ENCODE data around the gene EIF4E1B.

EIF4E1B gene

DNA sequence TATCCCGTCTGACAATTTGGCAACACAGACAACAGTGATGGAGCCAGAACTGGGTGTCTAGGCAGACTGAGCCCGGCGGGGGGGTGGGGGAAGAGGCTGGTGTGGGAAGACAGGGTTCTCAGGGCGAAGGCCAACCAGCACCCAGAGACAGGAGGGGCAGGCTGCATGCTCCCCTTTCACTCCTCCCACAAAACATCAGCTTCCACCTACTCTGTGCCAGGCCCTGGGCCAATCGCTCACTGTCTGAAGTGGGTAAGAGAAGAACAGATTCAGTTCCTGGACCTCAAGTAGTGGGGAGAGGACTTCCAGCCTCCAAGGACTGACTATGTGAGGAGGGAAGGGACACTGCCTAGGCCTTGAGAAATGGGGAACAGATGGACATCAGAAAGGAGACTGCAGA lies 2.9 kb upstream of the EIF4E1B start:
- H3K4me1 ChIP-seq (ENCODE audit: control insufficient read depth, insufficient read depth, low read length) = peaks cover 17% of the 10 kb centered on the region
- no peaks in the 10 kb centered on the region for H3K36me3 ChIP-seq (ENCODE audit: control insufficient read depth in 2 of 2, insufficient read depth in 2 of 2, low read length in 2 of 2)
- H3K4me3 ChIP-seq (ENCODE audit: low read length in 2 of 2) = no peak overlapping the region
- H3K27ac ChIP-seq (ENCODE audit: low read length) = no peak overlapping the region
- H3K9me3 ChIP-seq (ENCODE audit: control insufficient read depth in 2 of 2, low read length in 2 of 2) = no peaks in the 10 kb centered on the region
- peaks cover 67 to 73% of the 10 kb centered on the region in 2 donors for H3K27me3 ChIP-seq (ENCODE audit: control insufficient read depth in 1 of 2, insufficient read depth in 2 of 2, low read length in 2 of 2)
- no peak overlapping the region for H3K9ac ChIP-seq (ENCODE audit: low read length in 2 of 2)

GRCh38 chr5:176628406-176629228 lies 1.9 kb upstream of the EIF4E1B start:
- Histone ChIP-seq H3K27me3 (ENCODE audit: control insufficient read depth in 1 of 2, insufficient read depth in 2 of 2, low read length in 2 of 2) (peaks cover 66 to 77% of the 10 kb centered on the region in 2 donors), H3K27ac (ENCODE audit: low read length) (no peak overlapping the region), H3K4me1 (ENCODE audit: control insufficient read depth, insufficient read depth, low read length) (peaks cover 17% of the 10 kb centered on the region), H3K9me3 (ENCODE audit: control insufficient read depth in 2 of 2, low read length in 2 of 2) (no peaks in the 10 kb centered on the region), H3K9ac (ENCODE audit: low read length in 2 of 2) (no peak overlapping the region), H3K36me3 (ENCODE audit: control insufficient read depth in 2 of 2, insufficient read depth in 2 of 2, low read length in 2 of 2) (no peaks in the 10 kb centered on the region), H3K4me3 (ENCODE audit: low read length in 2 of 2) (no peak overlapping the region)

DNA sequence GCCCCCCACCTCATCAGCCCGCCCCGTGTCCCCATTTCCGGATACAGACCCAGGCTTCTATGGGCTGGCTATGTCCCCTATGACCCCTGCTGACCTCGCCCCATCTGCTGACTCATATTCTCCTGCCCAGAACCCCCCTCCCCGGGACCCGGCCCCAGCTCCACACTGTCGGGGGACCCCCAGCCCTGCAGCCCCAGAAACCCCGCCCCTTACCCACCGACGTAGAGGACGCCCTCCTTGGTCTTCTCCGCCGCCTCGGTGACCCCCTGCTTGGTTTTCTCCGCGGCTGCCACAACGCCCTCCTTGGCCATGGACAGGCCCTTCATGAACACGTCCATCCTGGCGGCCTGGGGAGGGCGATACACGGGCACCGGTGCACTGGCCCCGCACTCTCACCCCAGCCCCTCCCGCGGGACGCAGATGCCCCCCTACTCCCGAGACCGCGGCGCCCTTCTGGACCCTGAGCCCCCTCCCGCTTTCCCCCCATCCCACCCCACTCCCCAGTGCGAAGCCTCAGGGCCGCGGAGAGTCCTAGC lies 1.1 kb upstream of the EIF4E1B start:
- Histone ChIP-seq H3K27me3 (ENCODE audit: control insufficient read depth in 1 of 2, insufficient read depth in 2 of 2, low read length in 2 of 2) (peaks cover 62 to 70% of the 10 kb centered on the region in 2 donors), H3K9ac (ENCODE audit: low read length in 2 of 2) (no peak overlapping the region), H3K36me3 (ENCODE audit: control insufficient read depth in 2 of 2, insufficient read depth in 2 of 2, low read length in 2 of 2) (no peaks in the 10 kb centered on the region), H3K27ac (ENCODE audit: low read length) (no peak overlapping the region), H3K4me1 (ENCODE audit: control insufficient read depth, insufficient read depth, low read length) (peaks cover 17% of the 10 kb centered on the region), H3K9me3 (ENCODE audit: control insufficient read depth in 2 of 2, low read length in 2 of 2) (no peaks in the 10 kb centered on the region), H3K4me3 (ENCODE audit: low read length in 2 of 2) (no peak overlapping the region)

- Histone ChIP-seq H3K9ac (ENCODE audit: low read length in 2 of 2) (no peak overlapping the region), H3K27me3 (ENCODE audit: control insufficient read depth in 1 of 2, insufficient read depth in 2 of 2, low read length in 2 of 2) (peaks cover 59 to 65% of the 10 kb centered on the region in 2 donors), H3K36me3 (ENCODE audit: control insufficient read depth in 2 of 2, insufficient read depth in 2 of 2, low read length in 2 of 2) (no peaks in the 10 kb centered on the region), H3K4me1 (ENCODE audit: control insufficient read depth, insufficient read depth, low read length) (peaks cover 17% of the 10 kb centered on the region), H3K4me3 (ENCODE audit: low read length in 2 of 2) (peak overlapping the region; percentile 40 to 66), H3K9me3 (ENCODE audit: control insufficient read depth in 2 of 2, low read length in 2 of 2) (peaks cover 0 to 4% of the 10 kb centered on the region in 2 donors), H3K27ac (ENCODE audit: low read length) (no peak overlapping the region)
These were observed 277 bp downstream of the EIF4E1B start for GRCh38 chr5:176630681-176631222.

DNA sequence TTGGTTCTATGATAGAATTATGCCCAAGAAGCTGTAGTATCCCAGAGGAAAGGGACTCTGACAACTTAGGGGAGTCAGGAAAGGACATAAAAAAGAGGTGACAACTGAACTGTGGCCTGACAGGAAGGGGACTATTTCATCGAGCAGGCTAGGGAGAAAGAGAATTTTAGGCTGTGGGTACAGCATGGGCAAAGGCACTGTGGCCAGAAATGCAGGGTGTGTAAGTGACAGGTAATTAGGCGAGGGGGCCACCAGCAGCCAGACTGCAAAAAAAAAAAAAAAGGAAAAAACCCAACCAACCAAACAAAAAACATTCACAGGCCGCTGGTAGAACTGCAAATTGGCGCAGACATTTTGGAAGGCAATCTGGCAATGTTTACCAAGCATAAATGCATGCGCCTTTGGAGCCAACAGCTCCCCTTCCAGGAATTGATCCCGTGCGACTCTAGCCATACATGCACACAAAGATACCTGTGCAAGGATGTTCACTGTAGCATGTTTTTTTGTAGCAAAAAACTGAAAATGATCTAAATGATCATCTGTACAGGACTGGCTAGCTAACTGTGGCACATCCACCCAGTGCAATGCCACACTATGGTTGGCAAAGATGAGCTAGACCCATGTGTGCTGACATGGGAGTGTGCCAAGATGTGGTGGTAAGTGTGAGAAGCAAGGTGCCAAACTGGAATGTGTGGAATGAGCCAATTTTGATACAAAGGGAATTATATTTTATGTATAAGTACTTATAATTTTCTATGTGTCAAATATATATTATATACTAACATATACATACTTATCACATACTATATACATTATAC lies 1.1 kb downstream of the EIF4E1B start:
- Histone ChIP-seq H3K9ac (ENCODE audit: low read length in 2 of 2) (no peak overlapping the region), H3K27ac (ENCODE audit: low read length) (no peak overlapping the region), H3K4me3 (ENCODE audit: low read length in 2 of 2) (no peak overlapping the region), H3K27me3 (ENCODE audit: control insufficient read depth in 1 of 2, insufficient read depth in 2 of 2, low read length in 2 of 2) (peaks cover 53 to 58% of the 10 kb centered on the region in 2 donors), H3K4me1 (ENCODE audit: control insufficient read depth, insufficient read depth, low read length) (peaks cover 17% of the 10 kb centered on the region), H3K9me3 (ENCODE audit: control insufficient read depth in 2 of 2, low read length in 2 of 2) (peaks cover 0 to 4% of the 10 kb centered on the region in 2 donors), H3K36me3 (ENCODE audit: control insufficient read depth in 2 of 2, insufficient read depth in 2 of 2, low read length in 2 of 2) (no peaks in the 10 kb centered on the region)

DNA sequence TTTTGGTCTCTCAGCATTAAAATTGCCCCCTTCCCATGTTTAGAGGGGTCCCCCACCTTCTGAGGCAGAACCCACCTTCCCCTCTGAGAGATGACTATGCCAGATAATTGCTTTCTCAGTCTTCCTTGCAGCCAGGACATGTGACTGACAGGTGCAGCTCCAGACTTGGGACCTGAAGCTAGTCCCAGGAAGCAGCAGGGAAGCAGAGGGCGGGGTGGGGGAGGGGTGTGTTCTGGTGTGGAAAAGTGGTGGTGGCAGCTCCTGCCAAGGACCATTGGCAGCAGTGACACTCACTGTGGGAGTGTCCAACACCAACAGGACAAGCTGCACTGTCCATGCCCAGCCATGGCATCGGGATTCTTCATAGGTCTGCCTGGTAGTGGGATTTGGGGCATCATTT lies 2.3 kb downstream of the EIF4E1B start:
- H3K9ac ChIP-seq (ENCODE audit: low read length in 2 of 2) = no peak overlapping the region

DNA sequence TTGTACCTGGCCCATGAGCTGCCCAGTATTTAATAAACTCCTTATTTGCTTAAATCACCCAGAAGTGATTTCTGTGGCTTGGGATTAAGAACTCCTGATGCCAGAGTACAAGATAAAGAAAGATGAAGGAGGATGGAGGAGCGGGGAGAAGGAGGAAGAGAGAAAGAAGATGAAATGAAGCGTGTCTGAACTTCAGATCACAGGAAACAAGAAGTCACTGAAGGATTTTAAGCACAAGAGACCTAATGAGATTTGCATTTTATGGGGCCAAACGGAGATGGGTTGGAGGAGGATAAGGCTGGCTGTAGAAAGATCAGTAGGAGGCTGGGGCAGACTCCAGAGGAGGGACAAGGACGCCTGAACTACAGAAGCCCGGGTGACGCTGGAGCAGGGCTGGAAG lies 3.1 kb downstream of the EIF4E1B start:
- Histone ChIP-seq H3K9me3 (ENCODE audit: control insufficient read depth in 2 of 2, low read length in 2 of 2) (peaks cover 0 to 4% of the 10 kb centered on the region in 2 donors), H3K27me3 (ENCODE audit: control insufficient read depth in 1 of 2, insufficient read depth in 2 of 2, low read length in 2 of 2) (peaks cover 33 to 39% of the 10 kb centered on the region in 2 donors), H3K36me3 (ENCODE audit: control insufficient read depth in 2 of 2, insufficient read depth in 2 of 2, low read length in 2 of 2) (no peaks in the 10 kb centered on the region), H3K9ac (ENCODE audit: low read length in 2 of 2) (no peak overlapping the region), H3K27ac (ENCODE audit: low read length) (no peak overlapping the region), H3K4me1 (ENCODE audit: control insufficient read depth, insufficient read depth, low read length) (peaks cover 17% of the 10 kb centered on the region), H3K4me3 (ENCODE audit: low read length in 2 of 2) (no peak overlapping the region)

More for the DNA sequence above, 2.3 kb downstream of the EIF4E1B start:
- no peaks in the 10 kb centered on the region for H3K36me3 ChIP-seq (ENCODE audit: control insufficient read depth in 2 of 2, insufficient read depth in 2 of 2, low read length in 2 of 2)
- H3K27me3 ChIP-seq (ENCODE audit: control insufficient read depth in 1 of 2, insufficient read depth in 2 of 2, low read length in 2 of 2) = peaks cover 42 to 48% of the 10 kb centered on the region in 2 donors
- no peak overlapping the region for H3K4me3 ChIP-seq (ENCODE audit: low read length in 2 of 2)
- peaks cover 17% of the 10 kb centered on the region for H3K4me1 ChIP-seq (ENCODE audit: control insufficient read depth, insufficient read depth, low read length)
- peaks cover 0 to 4% of the 10 kb centered on the region in 2 donors for H3K9me3 ChIP-seq (ENCODE audit: control insufficient read depth in 2 of 2, low read length in 2 of 2)
- H3K27ac ChIP-seq (ENCODE audit: low read length) = no peak overlapping the region

- H3K27me3 ChIP-seq (ENCODE audit: control insufficient read depth in 1 of 2, insufficient read depth in 2 of 2, low read length in 2 of 2) = peaks cover 11 to 13% of the 10 kb centered on the region in 2 donors
- H3K36me3 ChIP-seq (ENCODE audit: control insufficient read depth in 2 of 2, insufficient read depth in 2 of 2, low read length in 2 of 2) = no peaks in the 10 kb centered on the region
- no peak overlapping the region for H3K9ac ChIP-seq (ENCODE audit: low read length in 2 of 2)
These were observed 6.0 kb downstream of the EIF4E1B start for GRCh38 chr5:176636426-176636825.

GRCh38 chr5:176637556-176637955 lies 7.1 kb downstream of the EIF4E1B start:
- Histone ChIP-seq H3K9me3 (ENCODE audit: control insufficient read depth in 2 of 2, low read length in 2 of 2) (peaks cover 0 to 4% of the 10 kb centered on the region in 2 donors), H3K27me3 (ENCODE audit: control insufficient read depth in 1 of 2, insufficient read depth in 2 of 2, low read length in 2 of 2) (peaks cover 4 to 9% of the 10 kb centered on the region in 2 donors)

More at GRCh38 chr5:176636426-176636825, 6.0 kb downstream of the EIF4E1B start:
- Histone ChIP-seq H3K27ac (ENCODE audit: low read length) (no peak overlapping the region), H3K4me1 (ENCODE audit: control insufficient read depth, insufficient read depth, low read length) (peaks cover 4% of the 10 kb centered on the region), H3K4me3 (ENCODE audit: low read length in 2 of 2) (no peak overlapping the region), H3K9me3 (ENCODE audit: control insufficient read depth in 2 of 2, low read length in 2 of 2) (peaks cover 0 to 4% of the 10 kb centered on the region in 2 donors)

GRCh38 chr5:176638437-176638836 lies 8.0 kb downstream of the EIF4E1B start:
- no peak overlapping the region for H3K27ac ChIP-seq (ENCODE audit: low read length)
- peaks cover 0 to 4% of the 10 kb centered on the region in 2 donors for H3K9me3 ChIP-seq (ENCODE audit: control insufficient read depth in 2 of 2, low read length in 2 of 2)
- no peak overlapping the region for H3K4me3 ChIP-seq (ENCODE audit: low read length in 2 of 2)
- H3K36me3 ChIP-seq (ENCODE audit: control insufficient read depth in 2 of 2, insufficient read depth in 2 of 2, low read length in 2 of 2) = no peaks in the 10 kb centered on the region
- peaks cover 0 to 9% of the 10 kb centered on the region in 2 donors for H3K27me3 ChIP-seq (ENCODE audit: control insufficient read depth in 1 of 2, insufficient read depth in 2 of 2, low read length in 2 of 2)
- peaks cover 4% of the 10 kb centered on the region for H3K4me1 ChIP-seq (ENCODE audit: control insufficient read depth, insufficient read depth, low read length)
- H3K9ac ChIP-seq (ENCODE audit: low read length in 2 of 2) = no peak overlapping the region

More at GRCh38 chr5:176637556-176637955, 7.1 kb downstream of the EIF4E1B start:
- Histone ChIP-seq H3K4me1 (ENCODE audit: control insufficient read depth, insufficient read depth, low read length) (peaks cover 4% of the 10 kb centered on the region), H3K9ac (ENCODE audit: low read length in 2 of 2) (no peak overlapping the region), H3K27ac (ENCODE audit: low read length) (no peak overlapping the region), H3K4me3 (ENCODE audit: low read length in 2 of 2) (no peak overlapping the region), H3K36me3 (ENCODE audit: control insufficient read depth in 2 of 2, insufficient read depth in 2 of 2, low read length in 2 of 2) (no peaks in the 10 kb centered on the region)
